ENCODE results near the gene ASB18. TPM values are rescaled to one million over a fixed set of nuclear protein-coding genes. Genes with fewer than 3 reads are reported as not detected.

ASB18 gene
- total RNA-seq, 1 experiment from 2014 or later = not detected

GRCh38 chr2:236162882-236163470, 101.2 kb downstream of the ASB18 start:
- BruUV-seq (replicated peaks) = no TSS peak
- DNase-seq (ENCODE audit: low read depth, low spot score) (no peak), ATAC-seq (no peak)
- in situ Hi-C loops (cut with HindIII; ENCODE audit: low pct_unique_long_range_greater_than_20kb, low sequenced_read_pairs) (no loop called here), intact Hi-C loops (cut with micrococcal nuclease; ENCODE audit: unreplicated experiment) (no loop called here)
- CTCF ChIA-PET = no interaction called here
- TF ChIP-seq TCF7L2 (IDR thresholded peaks at IDR 0.05; ENCODE audit: low read depth, low read length) (no peak), POLR2AphosphoS5 (IDR thresholded peaks at IDR 0.05; ENCODE audit: low read depth, low read length) (no peak), SIN3A (IDR thresholded peaks at IDR 0.05; ENCODE audit: borderline replicate concordance, insufficient read depth, low read depth, low read length) (no peak), CTCF (IDR thresholded peaks at IDR 0.05) (no peak), REST (IDR thresholded peaks at IDR 0.05; ENCODE audit: insufficient read depth in 1 of 2, low read depth in 2 of 2, low read length in 1 of 2) (no peak)
- Histone ChIP-seq H3K9me3 (ENCODE audit: control insufficient read depth, insufficient read depth, low read depth, low read length) (no peaks in the 10 kb centered on the region), H3K27ac (ENCODE audit: low read length) (no peak overlapping the region), H3K27me3 (ENCODE audit: control insufficient read depth, insufficient read depth, low read length) (no peaks in the 10 kb centered on the region), H3K4me3 (ENCODE audit: low read depth in 2 of 2, low read length in 2 of 2) (no peak overlapping the region), H3K4me1 (ENCODE audit: control insufficient read depth, insufficient read depth, low read length) (no peaks in the 10 kb centered on the region), H3K36me3 (ENCODE audit: control insufficient read depth, insufficient read depth, low read length) (no peaks in the 10 kb centered on the region)
- POLR2A ChIA-PET = interaction anchor here (0.5 kb wide), 1 partner anchor 24 kb away, joined by 3 read pairs; no protein-coding TSS in a partner anchor

GRCh38 chr2:236162031-236162845, 102.0 kb downstream of the ASB18 start:
- CTCF ChIA-PET = interaction anchor here (0.6 to 1.8 kb wide), 2 partner anchors 14 to 31 kb away, joined by 3 to 4 read pairs; no protein-coding TSS in a partner anchor
- intact Hi-C loops (cut with micrococcal nuclease; ENCODE audit: unreplicated experiment) (no loop called here), in situ Hi-C loops (cut with HindIII; ENCODE audit: low pct_unique_long_range_greater_than_20kb, low sequenced_read_pairs) (no loop called here)
- H3K4me1 ChIP-seq (ENCODE audit: control insufficient read depth, insufficient read depth, low read length) = no peaks in the 10 kb centered on the region
- no peak overlapping the region for H3K27ac ChIP-seq (ENCODE audit: low read length)
- no peak for TF ChIP-seq REST (IDR thresholded peaks at IDR 0.05; ENCODE audit: insufficient read depth in 1 of 2, low read depth in 2 of 2, low read length in 1 of 2)
- TF ChIP-seq POLR2AphosphoS5 (IDR thresholded peaks at IDR 0.05; ENCODE audit: low read depth, low read length) = no peak
- no peak for TF ChIP-seq CTCF (IDR thresholded peaks at IDR 0.05)
- TF ChIP-seq SIN3A (IDR thresholded peaks at IDR 0.05; ENCODE audit: borderline replicate concordance, insufficient read depth, low read depth, low read length) = no peak
- TF ChIP-seq TCF7L2 (IDR thresholded peaks at IDR 0.05; ENCODE audit: low read depth, low read length) = no peak
- H3K4me3 ChIP-seq (ENCODE audit: low read depth in 2 of 2, low read length in 2 of 2) = no peak overlapping the region
- ATAC-seq (no peak), DNase-seq (ENCODE audit: low read depth, low spot score) (no peak)
- H3K9me3 ChIP-seq (ENCODE audit: control insufficient read depth, insufficient read depth, low read depth, low read length) = no peaks in the 10 kb centered on the region
- BruUV-seq (replicated peaks) = no TSS peak
- H3K36me3 ChIP-seq (ENCODE audit: control insufficient read depth, insufficient read depth, low read length) = no peaks in the 10 kb centered on the region
- POLR2A ChIA-PET = interaction anchor here (0.5 kb wide), 1 partner anchor 23 kb away, joined by 3 read pairs; no protein-coding TSS in a partner anchor
- H3K27me3 ChIP-seq (ENCODE audit: control insufficient read depth, insufficient read depth, low read length) = no peaks in the 10 kb centered on the region

Measured in Panc1 (cell line).